Measurements from ENCODE around the gene TRPV6. TPM values are rescaled to one million over a fixed set of nuclear protein-coding genes. Genes with fewer than 3 reads are reported as not detected.

The TRPV6 gene
- total RNA-seq, 6 experiments from 2014 or later = not detected

DNA sequence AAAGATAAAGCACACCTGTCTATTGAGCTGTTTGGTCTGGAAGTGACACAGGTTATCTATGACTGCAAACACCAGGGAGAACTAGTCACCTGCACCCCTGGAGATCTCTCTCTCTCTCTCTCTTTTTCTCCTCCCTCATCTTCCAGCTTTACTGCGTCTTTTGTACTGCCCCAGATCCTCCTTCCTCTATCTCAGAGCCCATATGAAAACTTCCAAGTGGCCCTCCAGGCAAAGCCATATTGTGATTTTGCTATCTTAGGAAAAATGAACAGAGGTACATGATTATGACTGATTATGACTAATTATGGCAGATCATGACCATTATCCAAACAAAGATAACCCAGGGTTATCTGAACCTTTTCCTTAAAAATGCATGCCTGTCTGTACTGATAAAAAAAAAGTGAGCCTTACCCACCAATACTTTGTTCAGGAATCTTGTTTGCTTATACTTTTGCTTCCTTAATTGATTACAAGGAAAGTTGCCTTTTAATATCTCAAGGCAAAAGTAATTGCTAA is 43.2 kb downstream of the TRPV6 start:
- TF ChIP-seq, protein P1, sequence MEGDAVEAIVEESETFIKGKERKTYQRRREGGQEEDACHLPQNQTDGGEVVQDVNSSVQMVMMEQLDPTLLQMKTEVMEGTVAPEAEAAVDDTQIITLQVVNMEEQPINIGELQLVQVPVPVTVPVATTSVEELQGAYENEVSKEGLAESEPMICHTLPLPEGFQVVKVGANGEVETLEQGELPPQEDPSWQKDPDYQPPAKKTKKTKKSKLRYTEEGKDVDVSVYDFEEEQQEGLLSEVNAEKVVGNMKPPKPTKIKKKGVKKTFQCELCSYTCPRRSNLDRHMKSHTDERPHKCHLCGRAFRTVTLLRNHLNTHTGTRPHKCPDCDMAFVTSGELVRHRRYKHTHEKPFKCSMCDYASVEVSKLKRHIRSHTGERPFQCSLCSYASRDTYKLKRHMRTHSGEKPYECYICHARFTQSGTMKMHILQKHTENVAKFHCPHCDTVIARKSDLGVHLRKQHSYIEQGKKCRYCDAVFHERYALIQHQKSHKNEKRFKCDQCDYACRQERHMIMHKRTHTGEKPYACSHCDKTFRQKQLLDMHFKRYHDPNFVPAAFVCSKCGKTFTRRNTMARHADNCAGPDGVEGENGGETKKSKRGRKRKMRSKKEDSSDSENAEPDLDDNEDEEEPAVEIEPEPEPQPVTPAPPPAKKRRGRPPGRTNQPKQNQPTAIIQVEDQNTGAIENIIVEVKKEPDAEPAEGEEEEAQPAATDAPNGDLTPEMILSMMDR (IDR thresholded peaks at IDR 0.05) = no peak
- H3K27ac Mint-ChIP-seq = no peak overlapping the region
- H3K27me3 Mint-ChIP-seq (ENCODE audit: insufficient read depth) = peaks cover 4% of the 10 kb centered on the region
- no peak for DNase-seq
- no peaks in the 10 kb centered on the region for H3K4me1 Mint-ChIP-seq (ENCODE audit: low read depth)
- H3K9me3 Mint-ChIP-seq = no peaks in the 10 kb centered on the region
- no peaks in the 10 kb centered on the region for H3K36me3 Mint-ChIP-seq (ENCODE audit: low read depth)
- H3K4me3 Mint-ChIP-seq = no peak overlapping the region

DNA sequence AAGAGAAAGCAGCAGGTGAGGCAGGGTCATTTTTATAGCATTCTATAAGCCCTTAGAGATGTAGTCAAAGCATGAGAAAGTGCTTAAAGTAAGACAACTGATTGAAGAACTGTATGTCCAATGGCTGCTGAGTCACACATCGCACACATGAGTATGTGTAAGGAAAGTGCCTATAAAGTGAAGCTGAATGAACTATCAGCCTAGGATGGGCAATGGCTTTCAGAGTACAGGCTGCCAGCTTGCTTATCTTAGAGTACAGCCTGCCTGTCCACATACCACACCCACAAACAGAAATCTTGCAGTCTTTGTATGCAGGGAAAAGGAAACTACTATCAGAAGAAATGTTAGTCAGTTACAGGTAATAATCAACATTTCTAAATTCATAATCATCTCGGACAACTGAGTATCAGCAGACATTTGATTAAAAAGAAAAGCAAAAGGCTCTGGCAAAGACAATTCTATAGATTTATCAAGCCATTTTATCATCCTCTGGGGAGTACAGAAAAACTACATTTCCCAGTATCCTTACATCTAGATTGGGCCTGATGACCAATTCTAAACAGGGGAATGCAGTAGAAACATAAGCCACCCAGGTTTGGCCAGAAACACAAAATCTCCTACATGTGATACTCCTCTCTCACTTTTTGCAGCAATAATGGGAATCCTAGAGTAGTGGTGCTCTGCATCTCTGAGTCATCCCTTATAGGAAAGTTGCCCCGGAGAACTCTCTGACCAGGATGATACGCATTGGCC is 46.9 kb downstream of the TRPV6 start:
- H3K27ac Mint-ChIP-seq = no peak overlapping the region
- no peaks in the 10 kb centered on the region for H3K36me3 Mint-ChIP-seq (ENCODE audit: low read depth)
- no peak overlapping the region for H3K4me3 Mint-ChIP-seq
- no peaks in the 10 kb centered on the region for H3K4me1 Mint-ChIP-seq (ENCODE audit: low read depth)
- peaks cover 4% of the 10 kb centered on the region for H3K27me3 Mint-ChIP-seq (ENCODE audit: insufficient read depth)
- no peaks in the 10 kb centered on the region for H3K9me3 Mint-ChIP-seq
- TF ChIP-seq, protein P1 (IDR thresholded peaks at IDR 0.05) = no peak
- no peak for DNase-seq

DNA sequence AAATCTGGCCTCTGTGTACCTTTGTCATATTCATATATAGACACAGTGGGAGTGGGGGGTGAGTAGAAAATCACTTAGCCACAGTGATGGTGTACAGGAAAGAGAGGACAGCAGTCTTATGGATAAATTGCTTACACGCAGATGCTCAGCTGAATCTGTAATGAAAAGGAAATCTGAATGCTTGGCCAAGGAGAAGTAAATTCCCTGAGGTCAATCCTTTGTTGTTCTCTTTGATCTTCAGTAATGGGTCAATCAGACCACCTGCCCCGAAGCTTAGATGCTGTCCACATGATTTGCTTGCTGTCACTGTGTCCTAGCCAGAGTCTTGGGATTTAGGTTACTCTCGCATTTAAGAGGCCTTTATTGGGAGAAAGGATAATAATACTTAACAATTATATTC is 49.1 kb downstream of the TRPV6 start:
- peaks cover 11% of the 10 kb centered on the region for H3K27me3 Mint-ChIP-seq (ENCODE audit: insufficient read depth)
- TF ChIP-seq, protein P1 (IDR thresholded peaks at IDR 0.05) = no peak
- H3K4me3 Mint-ChIP-seq = no peak overlapping the region
- no peak overlapping the region for H3K27ac Mint-ChIP-seq
- H3K4me1 Mint-ChIP-seq (ENCODE audit: low read depth) = no peaks in the 10 kb centered on the region
- H3K9me3 Mint-ChIP-seq = no peaks in the 10 kb centered on the region
- no peaks in the 10 kb centered on the region for H3K36me3 Mint-ChIP-seq (ENCODE audit: low read depth)
- no peak for DNase-seq

DNA sequence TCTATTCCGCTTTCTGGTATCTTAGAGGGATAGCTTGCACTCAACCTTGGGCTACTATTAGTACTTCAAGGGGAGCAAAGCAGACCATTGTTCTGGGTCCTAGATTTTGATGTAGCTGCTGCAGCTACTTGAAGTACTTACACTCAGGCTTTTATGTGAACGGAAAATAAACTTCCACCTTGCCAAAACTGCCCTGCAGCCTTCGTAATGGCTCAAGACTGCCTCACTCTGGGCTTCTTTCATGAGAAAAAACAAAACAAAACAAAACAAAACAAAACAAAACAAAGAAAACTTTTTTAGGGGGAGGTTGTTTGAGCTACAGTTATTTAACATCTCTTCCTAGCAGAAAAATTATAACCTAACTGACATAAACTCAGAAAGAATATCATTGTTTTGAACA is 50.1 kb downstream of the TRPV6 start:
- Mint-ChIP-seq H3K36me3 (ENCODE audit: low read depth) (no peaks in the 10 kb centered on the region), H3K27me3 (ENCODE audit: insufficient read depth) (peaks cover 12% of the 10 kb centered on the region), H3K4me3 (no peak overlapping the region), H3K9me3 (no peaks in the 10 kb centered on the region), H3K4me1 (ENCODE audit: low read depth) (no peaks in the 10 kb centered on the region), H3K27ac (no peak overlapping the region)
- TF ChIP-seq, protein P1 (IDR thresholded peaks at IDR 0.05) = no peak
- no peak for DNase-seq

DNA sequence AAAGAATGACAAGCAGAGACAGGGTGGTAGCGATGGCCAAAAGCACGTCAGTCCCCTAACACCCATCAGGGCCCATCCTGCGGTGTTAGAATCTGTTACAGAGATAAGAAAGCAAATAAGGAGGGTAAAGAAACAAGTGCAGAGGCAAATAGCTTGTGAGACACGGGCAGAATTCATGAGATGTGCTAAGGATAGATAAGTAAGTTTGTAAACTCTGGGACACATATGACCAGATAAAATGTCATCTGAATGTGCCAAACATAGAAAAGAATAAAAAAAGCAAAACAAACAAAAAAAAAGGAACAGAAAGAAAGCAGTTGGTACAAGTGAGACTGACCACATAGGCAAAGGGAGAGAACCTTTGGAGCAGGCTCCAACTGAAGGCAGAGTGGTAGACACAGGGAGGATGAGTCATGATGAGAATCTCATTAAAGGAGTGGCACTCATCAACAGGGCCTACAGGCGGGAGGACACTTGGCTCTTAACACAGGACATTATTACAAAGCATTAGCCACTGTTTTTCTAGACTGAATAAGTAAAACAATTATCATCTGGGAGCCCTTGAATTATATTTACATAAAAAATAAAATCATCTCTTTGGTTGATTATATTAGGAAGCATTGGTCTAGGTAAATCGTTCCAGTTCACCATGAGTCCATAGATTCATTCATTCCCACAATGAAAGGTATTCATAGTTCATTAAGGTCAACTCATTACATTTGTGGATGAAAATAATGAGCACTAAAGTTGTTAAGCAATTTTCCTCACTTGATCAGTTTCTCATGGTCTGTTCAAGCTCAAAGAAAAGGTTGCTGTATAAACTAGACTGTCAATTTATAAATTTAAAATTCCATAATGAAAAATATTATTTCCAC is 52.1 kb downstream of the TRPV6 start:
- TF ChIP-seq, protein P1 (IDR thresholded peaks at IDR 0.05) = no peak
- no peak for DNase-seq
- no peaks in the 10 kb centered on the region for H3K4me1 Mint-ChIP-seq (ENCODE audit: low read depth)
- H3K4me3 Mint-ChIP-seq = no peak overlapping the region
- H3K27me3 Mint-ChIP-seq (ENCODE audit: insufficient read depth) = peaks cover 16% of the 10 kb centered on the region
- H3K9me3 Mint-ChIP-seq = no peaks in the 10 kb centered on the region
- H3K36me3 Mint-ChIP-seq (ENCODE audit: low read depth) = no peaks in the 10 kb centered on the region
- H3K27ac Mint-ChIP-seq = no peak overlapping the region
